ENCODE data around the gene CELF5.
"Not testable (repeated sequence)": the region's sequence is repeated elsewhere in the genome, so short reads cannot be mapped to it uniquely, and the experiment has no call there.

CELF5 gene

DNA sequence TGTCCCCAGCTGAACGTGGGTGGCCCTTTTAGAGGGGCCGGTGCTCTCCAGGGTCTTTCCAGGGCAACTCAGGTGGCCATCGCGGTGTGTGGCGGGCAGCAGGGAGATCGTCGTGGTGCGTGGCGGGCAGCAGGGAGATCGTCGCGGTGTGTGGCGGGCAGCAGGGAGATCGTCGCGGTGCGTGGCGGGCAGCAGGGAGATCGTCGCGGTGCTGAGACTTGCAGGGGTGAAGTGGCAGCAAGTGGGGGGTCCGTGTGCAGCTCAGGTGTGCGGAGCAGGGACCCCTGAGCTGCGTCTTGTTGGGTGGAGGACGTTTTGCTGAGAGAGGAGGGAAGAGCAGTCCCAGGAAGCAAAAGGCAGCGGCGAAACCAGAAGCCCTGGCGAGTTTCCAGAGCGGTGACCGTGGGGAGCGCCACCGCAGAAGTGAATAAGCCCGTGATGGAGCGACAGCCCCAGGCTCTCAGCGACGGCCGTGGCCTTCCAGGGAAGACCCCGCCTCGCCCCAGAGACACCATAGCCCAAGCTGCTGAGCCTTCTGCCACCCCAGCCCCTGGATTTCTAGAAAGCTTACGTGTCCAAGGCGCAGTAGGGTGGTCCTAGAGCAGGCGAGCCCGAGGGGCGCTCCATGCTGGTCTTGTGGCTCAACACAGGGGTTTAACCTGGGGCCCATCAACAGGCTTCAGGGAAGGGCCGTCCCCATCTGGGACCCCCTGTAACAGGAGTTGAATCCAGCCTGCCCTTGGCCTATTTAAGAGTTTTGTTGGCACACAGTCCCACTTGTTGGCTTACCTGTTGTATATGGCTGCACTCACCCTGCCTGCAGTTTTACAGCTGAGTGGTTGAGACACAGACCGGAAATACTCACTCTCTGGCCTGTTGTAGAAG lies 33.3 kb upstream of the CELF5 start:
- no peak for DNase-seq

DNA sequence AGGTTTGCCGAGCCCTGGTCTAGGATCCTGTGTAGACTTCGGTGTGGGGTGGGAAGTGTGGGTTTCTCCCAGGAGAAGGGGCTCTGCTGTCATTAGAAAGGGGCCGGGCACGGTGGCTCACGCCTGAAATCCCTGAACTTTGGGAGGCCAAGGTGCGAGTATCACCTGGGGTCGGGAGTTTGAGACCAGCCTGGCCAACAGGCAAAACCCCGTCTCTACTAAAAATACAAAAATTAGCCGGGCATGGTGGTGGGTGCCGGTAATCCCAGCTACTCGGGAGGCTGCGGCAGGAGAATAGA lies 32.7 kb upstream of the CELF5 start:
- DNase-seq: not testable (repeated sequence)

DNA sequence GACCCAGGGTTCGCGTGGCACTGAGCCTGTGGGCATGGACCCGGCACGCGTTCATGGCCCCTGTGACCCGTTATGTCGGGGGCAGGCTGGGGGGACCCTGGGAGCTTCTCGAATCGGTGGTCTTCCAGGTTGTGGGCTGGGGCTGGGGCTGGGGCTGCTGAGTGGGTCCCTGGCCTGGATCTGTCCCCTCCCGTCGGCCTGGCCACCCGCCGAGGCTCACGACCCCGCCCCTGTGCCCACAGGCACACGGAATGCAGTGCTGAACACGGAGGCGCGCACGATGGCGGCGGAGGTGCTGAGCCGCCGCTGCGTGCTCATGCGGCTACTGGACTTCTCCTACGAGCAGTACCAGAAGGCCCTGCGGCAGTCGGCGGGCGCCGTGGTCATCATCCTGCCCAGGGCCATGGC lies 32.2 kb upstream of the CELF5 start:
- no peak for DNase-seq

DNA sequence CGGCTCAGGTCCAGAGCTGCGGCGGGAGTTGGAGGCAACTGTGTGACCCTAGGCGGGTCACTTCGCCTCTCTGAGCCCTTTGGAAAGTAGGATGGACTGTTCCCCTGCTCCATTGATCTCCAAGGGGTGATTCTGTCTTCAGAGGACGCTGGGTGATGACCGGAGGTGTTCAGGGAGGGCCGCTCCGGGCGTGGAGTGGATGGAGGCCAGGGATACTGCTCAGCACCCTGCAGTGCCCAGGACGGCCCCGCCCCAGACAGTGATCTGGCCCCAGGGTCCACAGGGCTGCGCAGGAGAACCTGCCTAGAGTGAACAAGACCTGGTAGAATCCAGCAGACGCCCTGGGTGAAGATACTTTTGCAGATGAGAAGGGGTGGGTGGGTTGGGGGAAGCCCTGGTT lies 31.8 kb upstream of the CELF5 start:
- no peak for DNase-seq

DNA sequence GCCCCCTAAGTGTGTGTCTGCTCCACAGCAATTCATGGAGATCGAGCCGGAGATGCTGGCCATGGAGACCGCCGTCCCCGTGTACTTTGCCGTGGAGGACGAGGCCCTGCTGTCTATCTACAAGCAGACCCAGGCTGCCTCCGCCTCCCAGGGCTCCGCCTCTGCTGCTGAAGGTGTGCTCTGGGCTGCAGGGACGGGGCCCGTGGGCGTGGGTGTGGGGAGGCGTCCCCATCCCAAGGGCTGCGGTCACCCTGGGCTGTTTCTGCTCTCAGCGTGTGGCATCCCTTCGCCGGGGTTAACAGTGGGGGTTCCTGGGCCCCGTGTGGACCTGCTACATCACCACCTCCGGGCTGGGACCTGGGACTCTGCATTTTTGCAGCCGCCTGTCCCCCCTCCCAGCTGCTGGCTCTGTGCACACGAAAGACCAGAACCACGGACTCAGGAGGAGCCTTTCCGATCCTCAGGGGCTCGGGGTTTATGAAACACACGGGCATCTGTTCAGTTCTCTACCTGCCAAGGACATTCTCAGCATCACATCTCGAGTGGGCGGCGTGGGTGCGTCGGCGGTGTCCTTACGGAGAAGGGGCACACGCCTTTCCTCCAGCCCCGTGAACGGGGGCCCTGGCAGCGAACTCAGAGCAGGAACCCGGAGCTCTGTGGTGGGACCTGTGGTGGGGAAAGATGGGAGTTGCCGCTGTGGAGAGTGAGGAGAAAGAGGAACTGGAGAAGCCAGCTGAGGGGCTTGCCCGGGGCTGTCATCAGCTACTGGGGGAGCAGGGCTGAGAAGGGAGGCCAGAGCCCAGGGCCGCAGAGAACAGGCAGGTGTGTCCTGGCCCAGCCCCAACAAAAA lies 31.0 kb upstream of the CELF5 start:
- no peak for DNase-seq

DNA sequence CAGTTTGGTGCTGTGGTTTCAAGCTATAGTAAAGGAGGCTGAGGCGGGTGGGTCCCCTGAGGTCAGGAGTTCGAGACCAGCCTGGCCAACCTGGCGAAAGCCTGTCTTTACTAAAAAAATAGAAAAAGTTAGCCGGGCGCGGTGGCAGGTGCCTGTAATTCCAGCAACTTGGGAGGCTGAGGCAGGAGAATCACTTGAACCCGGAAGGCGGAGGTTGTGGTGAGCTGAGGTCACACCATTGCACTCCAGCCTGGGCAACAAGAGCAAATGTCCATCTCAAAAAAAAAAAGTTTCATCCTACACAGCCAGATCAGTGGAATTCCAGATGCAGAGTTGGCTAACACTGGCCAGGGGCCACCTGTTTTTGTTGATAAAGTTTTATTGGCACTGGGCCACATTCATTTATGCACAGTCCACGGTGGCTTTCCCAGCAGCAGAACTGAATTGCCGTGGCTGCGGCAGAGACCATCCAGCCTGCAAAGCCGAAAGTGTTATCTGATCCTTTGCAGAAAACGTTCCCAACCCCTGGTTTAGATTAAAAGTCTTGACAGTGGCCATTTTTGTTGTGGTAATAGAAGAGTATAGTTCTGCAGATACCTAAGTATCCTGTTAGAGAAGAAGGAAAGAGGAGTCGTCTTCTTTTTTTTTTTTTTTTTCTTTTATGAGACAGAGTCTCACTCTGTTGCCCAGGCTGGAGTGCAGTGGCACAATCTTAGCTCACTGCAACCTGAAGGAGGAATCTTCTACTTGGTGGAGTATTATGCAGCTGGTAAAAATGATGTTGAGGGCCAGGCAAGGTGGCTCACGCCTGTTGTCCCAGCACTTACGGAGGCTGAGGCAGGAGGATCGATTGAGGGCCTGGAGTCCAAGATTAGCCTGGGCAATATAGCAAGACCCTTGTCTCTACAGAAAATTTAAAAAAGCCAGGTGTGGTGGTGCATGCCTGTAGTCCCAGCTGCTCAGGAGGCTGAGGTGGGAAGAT lies 30.1 kb upstream of the CELF5 start:
- DNase-seq: no peak

DNA sequence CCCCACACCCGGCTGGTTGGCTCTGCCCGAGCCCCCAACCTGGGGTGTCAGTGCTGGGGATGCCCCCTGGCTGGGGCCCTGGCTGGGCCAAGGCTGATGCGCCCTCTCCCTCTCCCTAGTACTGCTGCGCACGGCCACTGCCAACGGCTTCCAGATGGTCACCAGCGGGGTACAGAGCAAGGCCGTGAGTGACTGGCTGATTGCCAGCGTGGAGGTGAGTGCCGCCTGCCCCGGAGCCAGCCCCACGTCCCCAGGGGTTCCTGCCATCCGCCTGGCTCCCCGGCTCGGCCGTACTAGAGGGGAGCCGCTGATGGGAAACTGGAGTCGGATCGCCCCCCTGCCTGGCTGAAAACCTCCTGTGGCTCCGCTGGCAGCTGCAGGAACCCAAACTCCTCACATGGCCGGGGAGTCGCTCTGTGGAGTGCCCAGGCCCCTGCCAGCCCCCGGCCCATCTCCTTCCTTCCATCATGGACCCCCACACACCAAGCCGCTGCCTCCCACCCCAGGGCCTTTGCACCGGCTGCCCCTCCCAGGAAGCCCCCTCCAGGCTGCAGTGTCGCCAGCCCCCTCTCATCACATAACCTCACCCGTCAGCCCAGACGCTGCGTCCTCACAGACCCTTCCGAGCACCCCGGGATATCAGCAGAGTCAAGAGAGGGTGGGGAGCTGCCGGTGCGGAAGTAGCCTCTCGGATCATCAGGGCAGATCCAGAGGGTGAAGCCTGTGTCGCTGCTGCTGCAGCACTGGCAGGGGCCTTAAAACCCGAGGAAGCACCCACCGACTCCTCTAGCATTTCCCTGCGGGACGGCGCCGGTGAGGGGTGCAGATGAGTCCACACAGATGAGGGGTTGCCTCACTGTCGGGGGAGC lies 28.2 kb upstream of the CELF5 start:
- DNase-seq: no peak

DNA sequence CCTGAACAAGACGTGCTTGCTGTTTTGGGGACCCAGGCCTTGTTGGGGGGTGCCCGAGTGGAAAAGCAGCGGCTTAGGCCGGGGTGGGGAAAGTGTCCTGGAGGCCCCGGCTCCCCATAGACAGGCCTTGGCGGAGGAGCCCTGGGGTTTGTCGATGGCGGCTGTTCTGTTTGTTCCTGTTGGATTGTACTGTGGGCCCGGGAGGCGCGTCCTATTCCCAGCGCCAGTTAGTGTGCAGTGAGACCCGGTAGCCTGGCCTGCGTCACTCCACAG lies 27.6 kb upstream of the CELF5 start:
- no peak for DNase-seq

DNA sequence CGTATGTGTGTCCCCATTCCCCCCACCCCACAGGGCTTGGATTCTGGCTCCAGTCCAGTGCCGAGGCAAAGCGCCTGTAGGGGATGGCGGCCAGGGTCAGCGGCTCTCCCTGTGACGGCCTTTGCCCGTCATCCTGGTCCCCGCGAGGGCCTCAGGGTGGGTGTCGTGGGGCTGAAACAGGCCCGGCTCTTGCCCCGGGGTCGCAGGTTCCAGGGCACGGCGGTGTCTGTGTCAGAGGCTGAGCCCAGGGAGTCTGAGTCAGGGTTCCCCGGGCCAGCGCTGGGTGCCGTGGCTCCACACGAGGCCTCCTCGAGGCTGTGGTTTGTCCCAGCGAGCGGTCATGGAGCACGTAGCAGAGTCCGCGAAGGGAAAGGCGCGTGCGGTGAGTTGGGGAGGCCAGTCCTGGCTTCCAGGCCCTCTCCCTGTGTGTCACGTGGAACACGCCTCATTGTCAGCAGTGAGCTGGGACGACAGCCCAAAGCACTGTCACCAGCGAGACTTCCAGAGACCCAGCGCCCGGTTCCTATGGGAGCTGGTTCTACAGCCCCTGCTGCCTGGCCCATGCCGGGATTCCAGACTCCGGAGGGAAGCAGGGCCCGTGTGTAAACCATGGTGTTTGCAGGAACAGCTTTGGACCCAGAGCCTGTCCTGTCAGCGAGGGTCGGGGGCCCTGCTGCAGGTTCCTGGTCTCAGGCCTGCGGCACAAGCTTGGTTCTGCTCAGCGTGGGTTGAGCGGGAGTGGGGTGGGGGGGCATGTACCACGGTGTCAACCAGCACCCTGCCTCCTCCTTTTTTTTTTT lies 25.4 kb upstream of the CELF5 start:
- no peak for DNase-seq

DNA sequence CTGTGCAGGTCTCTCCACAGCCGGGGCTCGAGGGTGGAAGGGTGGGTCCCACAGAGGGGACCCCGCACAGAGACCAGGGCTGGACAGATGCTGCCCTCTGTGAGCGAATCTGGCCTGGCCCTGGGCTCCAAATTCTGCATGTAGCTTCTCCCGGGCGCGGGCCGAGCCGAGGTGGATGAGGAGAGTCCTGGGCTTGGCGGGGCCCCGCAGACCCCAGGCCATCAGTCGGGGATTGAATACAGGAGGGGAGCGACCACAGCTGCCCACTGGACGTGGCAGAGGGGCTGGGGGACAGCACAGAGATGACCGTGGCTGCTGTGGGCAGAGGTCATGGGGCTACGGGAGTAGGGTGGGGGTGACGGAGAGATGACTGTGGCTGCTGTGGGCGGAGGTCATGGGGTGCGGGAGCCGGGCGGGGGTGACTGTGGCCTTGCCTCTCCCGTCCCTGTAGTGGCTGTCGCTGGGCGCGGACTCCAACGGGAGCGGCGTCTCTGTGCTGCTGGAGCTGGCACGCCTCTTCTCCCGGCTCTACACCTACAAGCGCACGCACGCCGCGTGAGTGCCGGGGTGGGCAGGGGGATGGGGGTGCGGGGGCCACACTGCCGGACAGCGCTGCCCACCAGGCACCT lies 23.3 kb upstream of the CELF5 start:
- no peak for DNase-seq

DNA sequence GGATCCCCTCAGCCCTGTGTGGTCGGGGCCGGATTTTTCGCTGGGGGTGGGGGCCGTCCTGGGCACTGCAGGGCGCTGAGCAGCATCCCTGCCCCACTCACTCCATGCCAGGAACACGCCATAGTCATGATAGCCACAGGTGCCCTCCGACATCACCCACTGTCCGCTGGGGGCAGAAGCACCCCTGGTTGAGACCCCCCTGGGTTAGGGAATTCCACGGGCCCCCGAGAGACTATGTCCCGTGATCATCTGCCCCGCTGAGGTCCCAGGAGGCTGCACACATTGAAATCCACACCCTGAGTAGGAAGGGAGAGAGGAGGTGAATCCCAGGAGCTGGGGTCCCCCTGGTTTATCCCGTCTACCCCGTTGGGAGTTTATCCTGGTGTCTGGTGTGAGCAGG lies 22.6 kb upstream of the CELF5 start:
- no peak for DNase-seq

DNA sequence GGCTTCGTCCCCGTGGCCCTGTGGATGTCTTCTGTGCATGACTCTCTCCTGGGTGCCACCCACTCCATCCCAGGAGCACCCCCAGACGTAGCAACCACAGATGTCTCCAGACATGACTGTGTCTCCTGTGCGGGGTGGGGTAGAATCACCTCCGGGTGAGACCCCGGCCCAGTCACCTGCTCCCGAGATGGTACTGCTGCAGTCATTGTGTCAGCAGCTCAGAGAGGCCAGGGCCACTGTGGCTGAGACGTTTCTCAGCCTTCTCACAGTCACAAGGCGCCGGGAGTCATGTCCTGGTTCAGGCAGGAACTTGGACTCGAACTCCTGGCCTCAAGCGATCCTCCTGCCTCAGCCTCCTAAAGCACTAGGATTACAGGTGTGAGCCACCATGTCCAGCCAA lies 22.1 kb upstream of the CELF5 start:
- no peak for DNase-seq

DNA sequence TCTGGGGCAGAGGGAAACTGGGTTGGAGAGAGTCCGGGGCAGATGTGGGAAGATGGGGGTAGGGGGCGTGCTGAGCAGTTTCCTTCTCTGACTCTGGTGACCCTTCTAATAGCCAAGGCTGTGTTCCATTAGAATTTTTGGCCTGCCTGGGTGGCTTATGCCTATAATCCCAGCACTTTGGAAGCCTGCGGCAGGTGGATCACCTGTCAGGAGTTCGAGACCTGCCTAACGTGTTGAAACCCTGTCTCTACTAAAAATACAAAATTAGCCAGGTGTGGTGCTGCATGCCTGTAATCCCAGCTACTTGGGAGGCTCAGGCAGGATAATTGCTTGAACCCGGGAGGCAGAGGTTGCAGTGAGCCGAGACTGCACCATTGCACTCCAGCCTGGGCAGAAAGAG lies 21.6 kb upstream of the CELF5 start:
- DNase-seq: not testable (repeated sequence)

DNA sequence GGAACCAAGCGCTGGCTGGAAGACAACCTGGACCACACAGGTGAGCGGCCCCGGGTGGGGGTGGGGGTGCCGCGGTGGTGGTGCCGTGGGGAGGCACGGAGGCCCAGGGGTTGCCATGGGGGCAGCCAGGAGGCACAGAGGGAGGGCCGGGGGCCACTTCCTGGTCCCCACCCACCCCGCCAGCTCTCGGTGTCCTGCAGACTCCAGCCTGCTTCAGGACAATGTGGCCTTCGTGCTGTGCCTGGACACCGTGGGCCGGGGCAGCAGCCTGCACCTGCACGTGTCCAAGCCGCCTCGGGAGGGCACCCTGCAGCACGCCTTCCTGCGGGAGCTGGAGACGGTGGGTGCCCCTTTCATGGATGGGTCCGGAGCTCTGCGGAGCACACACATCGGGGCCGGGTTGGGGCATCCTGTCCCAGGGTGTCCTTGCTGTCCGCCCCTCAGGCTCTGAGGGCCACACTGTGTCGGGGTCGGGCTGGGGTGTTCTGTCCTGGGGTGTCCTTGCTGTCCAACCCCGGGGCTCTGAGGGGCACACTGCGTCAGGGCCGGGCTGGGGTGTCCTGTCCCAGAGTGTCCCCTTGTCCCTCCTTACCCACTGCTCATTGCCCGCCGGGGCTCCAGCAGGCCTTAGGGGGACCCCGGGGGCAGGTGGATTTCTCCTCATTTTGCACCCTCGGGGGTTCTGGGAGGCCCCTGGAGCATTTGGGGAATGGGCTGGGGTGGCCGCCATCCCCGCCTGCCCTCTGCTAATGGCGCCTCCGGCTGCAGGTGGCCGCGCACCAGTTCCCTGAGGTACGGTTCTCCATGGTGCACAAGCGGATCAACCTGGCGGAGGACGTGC lies 20.4 kb upstream of the CELF5 start:
- DNase-seq: no peak

DNA sequence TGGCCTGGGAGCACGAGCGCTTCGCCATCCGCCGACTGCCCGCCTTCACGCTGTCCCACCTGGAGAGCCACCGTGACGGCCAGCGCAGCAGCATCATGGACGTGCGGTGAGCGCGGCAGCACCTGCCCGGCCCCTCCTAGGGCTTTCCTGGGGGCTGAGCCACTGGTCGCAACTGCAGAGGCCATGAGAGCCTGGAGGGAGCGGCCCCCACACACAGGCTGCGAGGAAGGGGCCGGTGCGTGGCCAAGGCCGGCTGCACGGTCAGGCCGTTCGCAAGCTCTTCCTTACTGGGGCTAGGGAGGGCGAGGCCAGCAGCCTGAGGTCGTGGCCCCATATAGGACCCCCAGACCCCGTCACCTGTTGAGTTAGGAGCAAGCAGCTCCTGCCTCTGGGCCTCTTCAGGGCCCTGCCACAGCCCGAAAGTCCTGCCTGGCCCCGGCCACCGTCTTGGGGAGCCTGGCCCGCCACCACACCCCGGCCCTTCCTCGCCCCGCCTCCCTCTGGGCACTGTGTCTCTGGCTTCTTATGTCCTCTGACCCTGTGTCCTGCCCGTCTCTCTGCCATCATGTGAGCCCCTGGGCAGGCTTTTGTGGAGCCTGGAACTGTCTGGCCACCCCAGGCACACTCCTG lies 19.7 kb upstream of the CELF5 start:
- no peak for DNase-seq

DNA sequence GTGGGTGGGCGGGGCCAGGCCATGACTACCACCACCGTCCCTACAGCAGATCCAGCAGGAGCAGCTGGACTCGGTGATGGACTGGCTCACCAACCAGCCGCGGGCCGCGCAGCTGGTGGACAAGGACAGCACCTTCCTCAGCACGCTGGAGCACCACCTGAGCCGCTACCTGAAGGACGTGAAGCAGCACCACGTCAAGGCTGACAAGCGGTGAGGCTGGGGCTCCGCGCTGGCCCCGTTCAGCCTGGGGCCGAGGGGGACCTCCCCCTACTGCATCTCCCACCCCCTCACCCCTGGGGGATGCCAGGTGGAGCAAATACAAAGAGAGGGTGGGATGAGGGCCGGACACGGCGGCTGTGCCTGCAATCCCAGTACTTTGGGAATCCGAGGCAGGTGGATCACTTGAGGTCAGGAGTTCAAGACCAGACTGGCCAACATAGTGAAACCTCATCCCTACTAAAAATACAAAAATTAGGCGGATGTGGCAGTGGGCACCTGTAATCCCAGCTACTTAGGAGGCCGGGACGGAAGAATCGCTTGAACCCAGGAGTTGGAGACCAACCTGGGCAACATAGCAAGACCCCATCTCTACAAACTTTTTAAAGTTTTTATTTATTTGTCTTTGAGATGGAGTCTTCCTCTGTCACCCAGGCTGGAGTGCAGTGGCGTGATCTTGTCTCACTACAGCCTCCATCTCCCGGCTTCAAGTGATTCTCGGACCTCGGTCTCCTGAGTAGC lies 18.1 kb upstream of the CELF5 start:
- no peak for DNase-seq

DNA sequence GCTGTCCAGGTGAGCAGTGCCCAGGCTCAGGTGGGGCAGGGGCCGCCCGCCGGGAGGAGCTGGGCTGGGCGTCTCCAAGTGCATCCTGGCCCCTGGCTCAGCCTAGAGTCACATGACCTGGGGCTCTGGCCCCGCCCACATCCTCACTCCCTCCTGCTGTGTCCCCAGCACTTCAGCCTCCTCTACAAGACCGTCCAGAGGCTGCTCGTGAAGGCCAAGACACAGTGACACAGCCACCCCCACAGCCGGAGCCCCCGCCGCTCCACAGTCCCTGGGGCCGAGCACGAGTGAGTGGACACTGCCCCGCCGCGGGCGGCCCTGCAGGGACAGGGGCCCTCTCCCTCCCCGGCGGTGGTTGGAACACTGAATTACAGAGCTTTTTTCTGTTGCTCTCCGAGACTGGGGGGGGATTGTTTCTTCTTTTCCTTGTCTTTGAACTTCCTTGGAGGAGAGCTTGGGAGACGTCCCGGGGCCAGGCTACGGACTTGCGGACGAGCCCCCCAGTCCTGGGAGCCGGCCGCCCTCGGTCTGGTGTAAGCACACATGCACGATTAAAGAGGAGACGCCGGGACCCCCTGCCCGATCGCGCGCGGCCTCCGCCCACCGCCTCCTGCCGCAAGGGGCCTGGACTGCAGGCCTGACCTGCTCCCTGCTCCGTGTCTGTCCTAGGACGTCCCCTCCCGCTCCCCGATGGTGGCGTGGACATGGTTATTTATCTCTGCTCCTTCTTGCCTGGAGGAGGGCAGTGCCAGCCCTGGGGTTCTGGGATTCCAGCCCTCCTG lies 16.8 kb upstream of the CELF5 start:
- no peak for DNase-seq
